Activated naive CD8-positive, alpha-beta T cell treated with anti-CD3 and anti-CD28 coated beads, Interleukin-2, amount 50 U/mL, for 24 hours (primary cell): ENCODE data around the gene CNPY2.
"Not testable (repeated sequence)": the region's sequence is repeated elsewhere in the genome, so short reads cannot be mapped to it uniquely, and the experiment has no call there.

Experiments used
- ATAC-seq: fragments of 150-1000 bp; cut with Tn5 transposase; one replicate; pipeline ENCODE4 v1.10.0; 2021
- DNase-seq: peaks from one replicate; pipeline ENCODE4 v3.0.0; 2021
- H3K27ac Mint-ChIP-seq: one replicate; pipeline ENCODE4 v1.8.0; 2021; ENCODE audit warnings: mild to moderate bottlenecking, mixed read lengths
- H3K27me3 Mint-ChIP-seq: one replicate; pipeline ENCODE4 v1.8.0; 2021; ENCODE audit warnings: mixed read lengths
- H3K36me3 Mint-ChIP-seq: one replicate; pipeline ENCODE4 v1.8.0; 2021; ENCODE audit warnings: low read depth, mixed read lengths
- H3K4me1 Mint-ChIP-seq: one replicate; pipeline ENCODE4 v1.8.0; 2021; ENCODE audit warnings: mixed read lengths
- H3K4me3 Mint-ChIP-seq: one replicate; pipeline ENCODE4 v1.8.0; 2021; ENCODE audit warnings: mild to moderate bottlenecking, moderate library complexity, mixed read lengths
- H3K9me3 Mint-ChIP-seq: one replicate; pipeline ENCODE4 v1.8.0; 2021; ENCODE audit warnings: mixed read lengths

The CNPY2 gene

DNA sequence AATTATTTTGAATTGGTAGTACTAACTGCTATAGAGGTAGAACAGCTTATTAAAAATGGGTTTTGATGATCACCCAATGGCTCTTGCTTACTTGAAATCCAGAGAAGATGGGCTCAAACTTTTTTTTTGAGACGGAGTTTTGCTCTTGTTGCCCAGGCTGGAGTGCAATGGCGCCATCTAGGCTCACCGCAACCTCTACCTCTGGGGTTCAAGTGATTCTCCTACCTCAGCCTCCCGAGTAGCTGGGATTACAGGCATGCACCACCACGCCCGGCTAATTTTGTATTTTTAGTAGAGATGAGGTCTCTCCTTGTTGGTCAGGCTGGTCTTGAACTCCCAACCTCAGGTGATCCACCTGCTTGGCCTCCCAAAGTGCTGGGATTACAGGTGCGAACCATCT is 52.8 kb downstream of the CNPY2 start:
- not testable (repeated sequence) for H3K27ac Mint-ChIP-seq, H3K9me3 Mint-ChIP-seq, H3K27me3 Mint-ChIP-seq, DNase-seq, ATAC-seq, H3K36me3 Mint-ChIP-seq, H3K4me3 Mint-ChIP-seq
- peaks cover 26% of the 10 kb centered on the region for H3K4me1 Mint-ChIP-seq

DNA sequence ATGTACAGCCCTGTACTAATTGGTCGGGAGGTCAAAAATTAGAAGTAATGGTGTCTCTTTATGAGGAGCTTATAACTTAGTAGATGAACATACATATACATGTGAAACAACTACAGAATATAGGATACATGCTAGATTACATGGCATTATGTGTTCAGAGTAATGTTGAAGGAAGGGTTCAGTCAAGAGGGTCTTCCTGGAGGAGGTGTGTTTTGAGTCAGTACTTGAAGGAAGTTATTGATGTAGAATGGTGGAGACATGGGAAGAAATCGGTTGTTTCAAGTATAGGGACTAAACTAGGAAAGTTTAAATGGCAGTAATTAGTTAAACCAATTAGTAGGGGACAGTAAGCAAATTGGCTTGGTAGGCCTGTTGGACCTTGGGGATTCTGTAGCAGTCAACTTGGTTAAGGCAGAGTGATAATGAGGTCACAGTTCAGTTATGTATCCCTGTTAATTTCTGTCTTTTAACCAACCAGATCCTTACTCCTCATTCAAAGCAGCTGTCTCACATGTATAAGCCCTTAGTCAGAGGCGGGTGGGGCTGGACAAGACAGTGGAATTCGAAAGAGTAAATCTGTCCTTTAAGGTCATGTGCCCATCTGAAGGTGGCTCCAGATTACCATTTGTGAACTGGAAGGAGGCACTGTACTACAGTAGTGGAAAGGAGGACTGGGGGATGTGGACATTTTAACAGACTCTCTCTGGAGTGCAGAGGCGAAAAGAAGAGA is 54.1 kb downstream of the CNPY2 start:
- DNase-seq (no peak), ATAC-seq (no peak)
- Mint-ChIP-seq H3K9me3 (no peaks in the 10 kb centered on the region), H3K36me3 (peaks cover 3% of the 10 kb centered on the region), H3K27ac (no peak overlapping the region), H3K4me3 (no peak overlapping the region), H3K4me1 (peaks cover 22% of the 10 kb centered on the region), H3K27me3 (no peaks in the 10 kb centered on the region)

DNA sequence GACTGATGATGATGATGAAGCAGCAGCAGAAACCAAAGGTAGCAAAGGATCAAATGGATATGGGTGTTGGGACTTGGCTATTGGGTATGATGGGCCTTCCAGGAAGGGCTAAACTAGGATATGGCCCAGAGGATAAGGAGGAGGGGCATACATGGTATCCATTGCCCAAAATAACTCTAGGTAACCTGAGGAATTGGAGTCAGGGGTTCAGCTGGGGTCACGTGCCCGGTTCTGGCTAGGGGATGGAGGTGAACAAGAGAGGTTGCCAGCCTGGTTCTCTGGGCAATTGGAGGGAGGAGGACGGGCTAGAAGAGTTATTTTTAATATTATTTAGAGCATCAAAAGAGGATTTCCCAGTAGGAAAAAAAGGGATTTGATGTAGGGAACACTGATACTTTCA is 54.9 kb downstream of the CNPY2 start:
- H3K4me3 Mint-ChIP-seq = peak overlapping the region; percentile 4
- H3K4me1 Mint-ChIP-seq = peaks cover 24% of the 10 kb centered on the region
- H3K9me3 Mint-ChIP-seq = no peaks in the 10 kb centered on the region
- no peaks in the 10 kb centered on the region for H3K27me3 Mint-ChIP-seq
- DNase-seq = no peak
- peaks cover 7% of the 10 kb centered on the region for H3K36me3 Mint-ChIP-seq
- H3K27ac Mint-ChIP-seq = no peak overlapping the region
- ATAC-seq = no peak

DNA sequence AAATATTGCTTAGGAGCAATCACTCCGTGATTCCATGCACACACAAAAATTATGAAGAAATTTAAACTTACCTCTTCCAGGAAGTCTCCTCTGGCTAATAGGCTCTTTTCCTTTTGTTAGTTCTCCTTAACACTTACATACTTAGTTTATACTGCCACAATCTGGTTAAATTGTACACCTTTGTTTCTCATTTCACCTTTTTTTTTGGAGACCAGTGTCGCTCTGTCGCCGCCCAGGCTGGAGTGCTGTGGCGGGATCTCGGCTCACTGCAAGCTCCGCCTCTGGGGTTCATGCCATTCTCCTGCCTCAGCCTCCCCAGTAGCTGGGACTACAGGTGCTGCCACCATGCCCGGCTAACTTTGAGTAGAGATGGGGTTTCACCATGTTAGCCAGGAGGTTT is 55.4 kb downstream of the CNPY2 start:
- peaks cover 21% of the 10 kb centered on the region for H3K4me1 Mint-ChIP-seq
- H3K27me3 Mint-ChIP-seq = no peaks in the 10 kb centered on the region
- no peaks in the 10 kb centered on the region for H3K9me3 Mint-ChIP-seq
- ATAC-seq = no peak
- H3K27ac Mint-ChIP-seq = no peak overlapping the region
- no peak for DNase-seq
- H3K36me3 Mint-ChIP-seq = peaks cover 7% of the 10 kb centered on the region
- H3K4me3 Mint-ChIP-seq = peak overlapping the region; percentile 11
